Osteoblast (primary cell): ENCODE measurements around the gene DNER. TPM values are rescaled to one million over a fixed set of nuclear protein-coding genes. Genes with fewer than 3 reads are reported as not detected.

Source experiments
- DNase-seq: peaks from one replicate; pipeline ENCODE4 v3.0.0; 2011; ENCODE audit warnings: low spot score, mixed read lengths; ENCODE audit not compliant: insufficient read length; ENCODE audit errors: missing footprints
- H2AFZ ChIP-seq: 2 replicates; pipeline ENCODE4 v1.6.0; 2011; ENCODE audit warnings: mild to moderate bottlenecking, low read length
- H3K27ac ChIP-seq: 2 replicates; pipeline ENCODE4 v1.5.1; 2011; ENCODE audit warnings: mild to moderate bottlenecking, low read depth, low read length, moderate library complexity
- H3K27me3 ChIP-seq: 2 replicates; pipeline ENCODE4 v1.6.0; 2012; ENCODE audit warnings: mild to moderate bottlenecking, control low read depth, inconsistent platforms, low read length, moderate library complexity; ENCODE audit not compliant: insufficient read depth
- H3K36me3 ChIP-seq: 2 replicates; pipeline ENCODE4 v1.5.1; 2011; ENCODE audit warnings: mild to moderate bottlenecking, low read length, control low read depth, moderate library complexity; ENCODE audit not compliant: insufficient read depth
- H3K4me1 ChIP-seq: 2 replicates; pipeline ENCODE4 v1.5.1; 2011; ENCODE audit warnings: mild to moderate bottlenecking, low read length, control low read depth, moderate library complexity; ENCODE audit not compliant: insufficient read depth
- H3K4me2 ChIP-seq: 2 replicates; pipeline ENCODE4 v1.6.0; 2011; ENCODE audit warnings: mild to moderate bottlenecking, low read length; ENCODE audit not compliant: insufficient read depth
- H3K4me3 ChIP-seq: fragments of 200-600 bp; sonication (generic); 3 replicates; pipeline ENCODE4 v1.5.1; 2012; ENCODE audit warnings: mild to moderate bottlenecking, low read length, inconsistent platforms; ENCODE audit not compliant: insufficient read depth
- H3K79me2 ChIP-seq: 2 replicates; pipeline ENCODE4 v1.6.0; 2012; ENCODE audit warnings: mild to moderate bottlenecking, low read length, control low read depth, inconsistent platforms; ENCODE audit not compliant: insufficient read depth
- H3K9me3 ChIP-seq: 2 replicates; pipeline ENCODE4 v1.5.1; 2011; ENCODE audit warnings: low read depth, low read length, control low read depth
- H4K20me1 ChIP-seq: 2 replicates; pipeline ENCODE4 v1.6.0; 2012; ENCODE audit warnings: mild to moderate bottlenecking, low read length, control low read depth; ENCODE audit not compliant: insufficient read depth
- total RNA-seq: library from RNA; depleted of rRNA; stranded (reverse); fragments of >200 nt; gene quantifications from 2 replicates; pipeline ENCODE4 v1.2.3, GENCODE V29; 2012
- TF ChIP-seq, protein P1 (sequence below): IDR thresholded peaks from 2 replicates; pipeline ENCODE4 v1.5.1; 2011; ENCODE audit warnings: mild to moderate bottlenecking, low read depth, low read length, moderate library complexity; ENCODE audit errors: extremely low read depth

Gene DNER
- total RNA-seq, 1 donor = 0.36 TPM

DNA sequence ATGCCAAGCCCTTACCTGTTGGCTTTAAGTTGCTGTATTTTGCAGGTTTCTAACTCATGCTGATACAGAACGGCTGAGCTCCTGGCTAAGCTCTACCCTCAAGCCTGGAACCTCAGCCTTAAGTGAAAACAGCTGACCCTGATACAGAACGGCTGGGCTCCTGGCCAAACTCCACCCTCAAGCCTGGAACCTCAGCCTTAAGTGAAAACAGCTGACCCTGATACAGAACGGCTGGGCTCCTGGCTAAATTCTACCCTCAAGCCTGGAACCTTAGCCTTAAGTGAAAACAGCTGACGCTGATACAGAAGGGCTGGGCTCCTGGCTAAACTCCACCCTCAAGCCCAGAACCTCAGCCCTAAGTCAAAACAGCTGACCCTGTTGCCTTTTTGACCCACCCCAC, 17.6 kb upstream of the DNER start:
- TF ChIP-seq, protein P1, sequence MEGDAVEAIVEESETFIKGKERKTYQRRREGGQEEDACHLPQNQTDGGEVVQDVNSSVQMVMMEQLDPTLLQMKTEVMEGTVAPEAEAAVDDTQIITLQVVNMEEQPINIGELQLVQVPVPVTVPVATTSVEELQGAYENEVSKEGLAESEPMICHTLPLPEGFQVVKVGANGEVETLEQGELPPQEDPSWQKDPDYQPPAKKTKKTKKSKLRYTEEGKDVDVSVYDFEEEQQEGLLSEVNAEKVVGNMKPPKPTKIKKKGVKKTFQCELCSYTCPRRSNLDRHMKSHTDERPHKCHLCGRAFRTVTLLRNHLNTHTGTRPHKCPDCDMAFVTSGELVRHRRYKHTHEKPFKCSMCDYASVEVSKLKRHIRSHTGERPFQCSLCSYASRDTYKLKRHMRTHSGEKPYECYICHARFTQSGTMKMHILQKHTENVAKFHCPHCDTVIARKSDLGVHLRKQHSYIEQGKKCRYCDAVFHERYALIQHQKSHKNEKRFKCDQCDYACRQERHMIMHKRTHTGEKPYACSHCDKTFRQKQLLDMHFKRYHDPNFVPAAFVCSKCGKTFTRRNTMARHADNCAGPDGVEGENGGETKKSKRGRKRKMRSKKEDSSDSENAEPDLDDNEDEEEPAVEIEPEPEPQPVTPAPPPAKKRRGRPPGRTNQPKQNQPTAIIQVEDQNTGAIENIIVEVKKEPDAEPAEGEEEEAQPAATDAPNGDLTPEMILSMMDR = no peak
- DNase-seq = no peak
- Histone ChIP-seq H3K79me2 (no peaks in the 10 kb centered on the region), H3K27me3 (no peaks in the 10 kb centered on the region), H4K20me1 (no peaks in the 10 kb centered on the region), H3K27ac (no peak overlapping the region), H2AFZ (no peak overlapping the region), H3K36me3 (no peaks in the 10 kb centered on the region), H3K4me1 (no peaks in the 10 kb centered on the region), H3K4me2 (no peak overlapping the region), H3K9me3 (no peaks in the 10 kb centered on the region), H3K4me3 (no peak overlapping the region)

DNA sequence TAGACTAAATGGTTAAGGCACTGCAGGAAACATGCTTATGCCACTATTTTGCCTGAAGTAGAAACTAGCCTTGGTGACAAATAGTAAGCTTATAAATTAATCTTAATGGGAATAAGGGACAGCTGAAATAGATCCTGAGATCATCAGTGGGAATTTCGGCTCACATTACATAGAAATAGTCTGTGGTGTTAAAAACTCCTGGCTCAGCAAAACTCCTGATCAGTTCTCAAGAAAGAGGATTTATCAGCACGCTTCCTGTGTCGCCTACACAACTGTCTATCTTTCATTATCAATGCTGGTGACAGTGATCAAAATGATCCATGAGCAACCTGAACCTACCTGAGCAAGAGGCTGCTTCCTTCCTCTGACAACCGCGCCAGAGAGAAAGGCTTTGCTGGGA, 17.0 kb upstream of the DNER start:
- DNase-seq = no peak
- Histone ChIP-seq H3K79me2 (no peaks in the 10 kb centered on the region), H3K4me3 (no peak overlapping the region), H3K36me3 (no peaks in the 10 kb centered on the region), H3K4me2 (no peak overlapping the region), H2AFZ (no peak overlapping the region), H3K4me1 (no peaks in the 10 kb centered on the region), H3K9me3 (no peaks in the 10 kb centered on the region), H3K27ac (no peak overlapping the region), H4K20me1 (no peaks in the 10 kb centered on the region), H3K27me3 (no peaks in the 10 kb centered on the region)
- TF ChIP-seq, protein P1 = no peak

DNA sequence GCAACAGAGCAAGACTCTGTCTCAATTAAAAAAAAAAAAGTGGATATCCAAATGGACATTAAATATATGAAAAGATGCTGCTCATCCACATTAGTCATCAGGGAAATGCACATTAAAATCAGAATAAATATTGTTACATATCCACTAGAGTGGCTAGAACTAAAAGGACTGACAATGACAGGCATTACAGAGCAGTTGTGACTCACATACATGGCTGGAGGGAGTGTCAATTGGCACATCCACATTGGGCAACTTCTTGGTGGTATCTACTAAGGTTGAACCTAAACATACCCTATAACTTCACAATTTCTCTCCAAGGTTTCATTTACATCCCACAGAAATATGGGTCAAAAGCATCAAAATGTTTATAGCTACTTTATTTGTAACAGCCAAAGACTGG, 14.0 kb upstream of the DNER start:
- H3K4me3 ChIP-seq = no peak overlapping the region
- TF ChIP-seq, protein P1 = no peak
- H3K27me3 ChIP-seq = no peaks in the 10 kb centered on the region
- no peaks in the 10 kb centered on the region for H3K79me2 ChIP-seq
- no peaks in the 10 kb centered on the region for H4K20me1 ChIP-seq
- H3K36me3 ChIP-seq = no peaks in the 10 kb centered on the region
- no peaks in the 10 kb centered on the region for H3K9me3 ChIP-seq
- no peak overlapping the region for H2AFZ ChIP-seq
- no peak overlapping the region for H3K4me2 ChIP-seq
- H3K4me1 ChIP-seq = peaks cover 7% of the 10 kb centered on the region
- no peak overlapping the region for H3K27ac ChIP-seq
- DNase-seq = no peak

DNA sequence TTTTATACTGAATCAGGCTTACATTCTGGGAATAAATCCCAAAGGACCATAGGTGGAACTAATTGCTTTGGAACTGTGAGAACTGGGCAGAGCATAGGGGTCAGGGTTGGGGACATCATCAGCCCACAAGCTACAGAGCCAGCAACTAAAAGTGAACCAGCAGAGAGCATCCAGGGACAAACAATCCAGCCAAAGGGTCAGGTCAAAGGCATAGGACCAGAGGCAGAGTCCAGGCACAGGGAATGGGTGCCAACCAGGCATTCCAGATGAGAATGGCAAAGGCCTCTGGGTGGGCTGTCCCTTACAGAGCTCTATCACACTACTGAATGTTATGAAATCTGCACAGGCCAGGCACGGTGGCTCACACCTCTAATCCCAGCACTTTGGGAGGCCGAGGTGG, 12.3 kb upstream of the DNER start:
- no peak for DNase-seq
- H3K36me3 ChIP-seq = no peaks in the 10 kb centered on the region
- peaks cover 7% of the 10 kb centered on the region for H3K4me1 ChIP-seq
- no peaks in the 10 kb centered on the region for H3K79me2 ChIP-seq
- TF ChIP-seq, protein P1 = no peak
- no peaks in the 10 kb centered on the region for H3K27me3 ChIP-seq
- no peak overlapping the region for H3K4me2 ChIP-seq
- no peaks in the 10 kb centered on the region for H4K20me1 ChIP-seq
- H2AFZ ChIP-seq = no peak overlapping the region
- H3K27ac ChIP-seq = no peak overlapping the region
- H3K4me3 ChIP-seq = no peak overlapping the region
- H3K9me3 ChIP-seq = no peaks in the 10 kb centered on the region
